HepG2 (cell line): ENCODE results near the gene SLC4A5. TPM values are rescaled to one million over a fixed set of nuclear protein-coding genes. Genes with fewer than 3 reads are reported as not detected.

Experiments used
- ATAC-seq: fragments of 200-7000 bp; cut with Tn5 transposase; 3 replicates; pipeline ENCODE4 v1.9.1; 2020; ENCODE audit warnings: mild to moderate bottlenecking, moderate library complexity
- BruUV-seq: library from RNA; stranded (reverse); fragments of 400-500 nt; replicated peaks from 2 replicates; lab custom pipeline; 2021; lab: Mats Ljungman, UMichigan
- CTCF ChIA-PET: fragments of 300-600 bp; formaldehyde crosslinking; extraction: SDS; loops from one replicate; lab custom pipeline; 2021; ENCODE audit warnings: low total read pairs, inconsistent platforms, low intra/inter-chr PET ratio; lab: Yijun Ruan, JAX
- POLR2A ChIA-PET: fragments of 350-600 bp; sonication (Branson Sonifier 250); formaldehyde crosslinking; loops from one replicate; lab custom pipeline; 2020; ENCODE audit warnings: antibody characterized with exemption, inconsistent platforms; lab: Yijun Ruan, JAX
- DNase-seq: peaks from one replicate; pipeline ENCODE4 v3.0.0-alpha.2; 2015; ENCODE audit warnings: low spot score
- FAIRE-seq: peaks from 3 replicates; lab custom pipeline; 2011; peaks lifted over from hg19 to GRCh38; lab: Jason Lieb, UNC
- H2AFZ ChIP-seq: one replicate; pipeline ENCODE4 v1.6.1; 2011; ENCODE audit warnings: low read length, inconsistent platforms
- H3K27ac ChIP-seq: fragments of 300-600 bp; 3 replicates; pipeline ENCODE4 v1.8.0; 2011; ENCODE audit warnings: mixed run types, mild to moderate bottlenecking, mixed read lengths, low read length, inconsistent platforms; ENCODE audit not compliant: insufficient read depth; ENCODE audit errors: extremely low read length
- H3K27me3 ChIP-seq, 2 experiments: fragments of 200-600 bp in 1 of 2; 2 replicates in 1 of 2; 3 replicates in 1 of 2; pipeline versions ENCODE4 v1.6.0 to v1.8.0; 2011; ENCODE audit warnings: low read length in 2 of 2, mild to moderate bottlenecking in 2 of 2, moderate library complexity in 2 of 2, inconsistent platforms in 1 of 2; ENCODE audit not compliant: insufficient read depth in 2 of 2, control insufficient read depth in 1 of 2
- H3K36me3 ChIP-seq, 2 experiments: fragments of 200-600 bp in 1 of 2; replicated peaks in 1 of 2; 2 replicates in 1 of 2; 3 replicates in 1 of 2; pipeline versions ENCODE4 v1.5.1 to v1.8.0; 2011; ENCODE audit warnings: low read length in 2 of 2, inconsistent platforms in 1 of 2; ENCODE audit not compliant: insufficient read depth in 2 of 2, control insufficient read depth in 1 of 2
- H3K4me1 ChIP-seq: 2 replicates; pipeline ENCODE4 v1.5.1; 2012; ENCODE audit warnings: low read length, inconsistent platforms; ENCODE audit not compliant: insufficient read depth
- H3K4me2 ChIP-seq: 2 replicates; pipeline ENCODE4 v1.6.0; 2011; ENCODE audit warnings: low read depth, low read length, inconsistent platforms
- H3K4me3 ChIP-seq, 3 experiments: fragments of 200-600 bp in 1 of 3; sonication (generic), shearing (Covaris generic) in 1 of 3; replicated peaks in 1 of 3; 2 replicates each; pipeline ENCODE4 v1.5.1; 2011 to 2016; ENCODE audit warnings: low read length in 3 of 3, inconsistent platforms in 2 of 3, low read depth in 2 of 3, mild to moderate bottlenecking in 2 of 3, control low read depth in 1 of 3, mixed read lengths in 1 of 3; ENCODE audit not compliant: insufficient read depth in 1 of 3
- H3K79me2 ChIP-seq: one replicate; pipeline ENCODE4 v1.6.1; 2011; ENCODE audit warnings: low read length, inconsistent platforms; ENCODE audit not compliant: insufficient read depth
- H3K9ac ChIP-seq: 2 replicates; pipeline ENCODE4 v1.6.0; 2011; ENCODE audit warnings: mild to moderate bottlenecking, low read depth, low read length, inconsistent platforms; ENCODE audit not compliant: insufficient read depth
- H3K9me3 ChIP-seq: 2 replicates; pipeline ENCODE4 v1.5.1; 2012; ENCODE audit warnings: mild to moderate bottlenecking, low read length
- H4K20me1 ChIP-seq: 2 replicates; pipeline ENCODE4 v1.6.0; 2011; ENCODE audit warnings: inconsistent platforms, mild to moderate bottlenecking, low read length, moderate library complexity; ENCODE audit not compliant: insufficient read depth
- ATF4 ChIP-seq, 2 experiments: fragments of 450-650 bp in 1 of 2; sonication (generic) in 1 of 2; formaldehyde crosslinking; IDR thresholded peaks; 2 replicates each; pipeline versions ENCODE4 v1.5.0 to v1.8.0; 2020 to 2022; ENCODE audit warnings: mild to moderate bottlenecking in 1 of 2, missing genetic modification reagents in 1 of 2
- DNMT3B ChIP-seq: conservative IDR thresholded peaks from 2 replicates; pipeline ENCODE4 v1.6.1; 2016; ENCODE audit warnings: missing biosample characterization, control low read depth
- LCORL ChIP-seq, 2 experiments: fragments of 450-650 bp in 1 of 2; sonication (generic) in 1 of 2; formaldehyde crosslinking in 1 of 2; IDR thresholded peaks; 2 replicates each; pipeline versions ENCODE4 v1.5.0 to v1.6.1; 2017 to 2020; ENCODE audit warnings: antibody characterized with exemption in 1 of 2, missing genetic modification reagents in 1 of 2
- POLR2A ChIP-seq, 2 experiments: IDR thresholded peaks; 2 replicates each; pipeline ENCODE4 v1.6.1; 2011; ENCODE audit warnings: low read depth in 2 of 2, low read length in 2 of 2, mild to moderate bottlenecking in 1 of 2, moderate library complexity in 1 of 2; ENCODE audit not compliant: insufficient read depth in 1 of 2
- RAD21 ChIP-seq: fragments of 450-650 bp; formaldehyde crosslinking; IDR thresholded peaks from 2 replicates; pipeline ENCODE4 v1.5.0; 2020; ENCODE audit warnings: mild to moderate bottlenecking
- ZC3H4 ChIP-seq: sonication (generic); formaldehyde crosslinking; IDR thresholded peaks from 2 replicates; pipeline ENCODE4 v1.4.0; 2020; ENCODE audit warnings: missing genetic modification reagents, borderline replicate concordance
- ZFX ChIP-seq: sonication (generic); formaldehyde crosslinking; IDR thresholded peaks from 2 replicates; pipeline ENCODE4 v1.4.0; 2020; ENCODE audit warnings: mild to moderate bottlenecking, low read depth, missing genetic modification reagents, moderate library complexity
- ZNF138 ChIP-seq: sonication (generic); formaldehyde crosslinking; IDR thresholded peaks from 2 replicates; pipeline ENCODE4 v1.5.0; 2020; ENCODE audit warnings: mild to moderate bottlenecking, low read depth, missing genetic modification reagents
- ZNF17 ChIP-seq: sonication (generic); formaldehyde crosslinking; IDR thresholded peaks from 2 replicates; pipeline ENCODE4 v1.5.0; 2020; ENCODE audit warnings: mild to moderate bottlenecking, missing genetic modification reagents
- ZNF441 ChIP-seq: sonication (generic); formaldehyde crosslinking; IDR thresholded peaks from 2 replicates; pipeline ENCODE4 v1.7.0; 2021; ENCODE audit warnings: missing genetic modification reagents, borderline replicate concordance
- ZNF552 ChIP-seq: sonication (generic); formaldehyde crosslinking; IDR thresholded peaks from 2 replicates; pipeline ENCODE4 v1.9.0; 2022; ENCODE audit warnings: missing genetic modification reagents, mild to moderate bottlenecking, borderline replicate concordance
- ZNF570 ChIP-seq: sonication (generic); formaldehyde crosslinking; IDR thresholded peaks from 2 replicates; pipeline ENCODE4 v1.4.0; 2020; ENCODE audit warnings: mild to moderate bottlenecking, missing genetic modification reagents, borderline replicate concordance
- ZNF616 ChIP-seq: sonication (generic); formaldehyde crosslinking; IDR thresholded peaks from 2 replicates; pipeline ENCODE4 v1.5.0; 2020; ENCODE audit warnings: low read depth, mild to moderate bottlenecking, missing genetic modification reagents
- ZNF75D ChIP-seq: sonication (generic); formaldehyde crosslinking; IDR thresholded peaks from 2 replicates; pipeline ENCODE4 v1.8.1; 2023; ENCODE audit warnings: missing genetic modification reagents, mild to moderate bottlenecking, borderline replicate concordance
- ZSCAN21 ChIP-seq: sonication (generic); formaldehyde crosslinking; IDR thresholded peaks from 2 replicates; pipeline ENCODE4 v1.8.0; 2022; ENCODE audit warnings: mild to moderate bottlenecking, missing genetic modification reagents, moderate library complexity, borderline replicate concordance
- WGBS: methylation state at CpG from one replicate; pipeline ENCODE4 v1.1.6; 2017; ENCODE audit warnings: low lambda C conversion rate; 5-methylcytosine and 5-hydroxymethylcytosine counted together
- in situ Hi-C: cut with HindIII; loops from 2 replicates; pipeline ENCODE4 v1.10.0; 2017; ENCODE audit warnings: low pct_unique_long_range_greater_than_20kb; ENCODE audit not compliant: extremely low pct_ligation_motif_present
- intact Hi-C: fragments of 100-400 bp; cut with micrococcal nuclease; formaldehyde crosslinking; loops from one replicate; pipeline ENCODE4 v1.10.0; 2022; ENCODE audit not compliant: unreplicated experiment
- polyA plus RNA-seq, 8 experiments: library from polyadenylated mRNA; depleted of rRNA in 3 of 8; stranded (reverse) in 7 of 8; unstranded in 1 of 8; fragments of >200 nt; fragmentation: Illumina TruSeq in 4 of 8; extraction: Trizol in 4 of 8; gene quantifications; 2 replicates each; pipeline versions ENCODE4 v1.2.1 to v1.2.3, GENCODE V29; 2011 to 2016; ENCODE audit warnings: low read depth in 4 of 8, missing spikeins in 1 of 8, mixed read lengths in 1 of 8; ENCODE audit not compliant: insufficient read depth in 1 of 8
- total RNA-seq, 5 experiments: library from RNA; depleted of rRNA; stranded (reverse); fragments of >200 nt; fragmentation: Illumina TruSeq; extraction: Trizol; gene quantifications; 2 replicates each; pipeline ENCODE4 v1.2.3, GENCODE V29; 2016; ENCODE audit warnings: low read depth in 1 of 5
- TF ChIP-seq, protein P1 (sequence below): sonication (generic); formaldehyde crosslinking; IDR thresholded peaks from 2 replicates; pipeline ENCODE4 v1.5.0; 2020; ENCODE audit warnings: missing genetic modification reagents, mild to moderate bottlenecking, borderline replicate concordance
- TF ChIP-seq, protein P2 (sequence below): sonication (generic); formaldehyde crosslinking; IDR thresholded peaks from 2 replicates; pipeline ENCODE4 v1.4.0; 2020; ENCODE audit warnings: missing genetic modification reagents
- TF ChIP-seq, protein P3 (sequence below): sonication (generic); formaldehyde crosslinking; IDR thresholded peaks from 2 replicates; pipeline ENCODE4 v1.4.0; 2020; ENCODE audit warnings: missing genetic modification reagents

Gene SLC4A5
- total and polyA plus RNA-seq, 2 of the 13 experiments (the other 11 are each of a cell fraction or from before 2014, with no cell fraction given) = 0.50 TPM; not detected in 1

GRCh38 chr2:74391580-74392448 is 48.6 kb upstream of the SLC4A5 start:
- H4K20me1 ChIP-seq = no peaks in the 10 kb centered on the region
- H2AFZ ChIP-seq = peak overlapping the region; percentile 87
- FAIRE-seq = peak; percentile 87
- H3K27me3 ChIP-seq = peaks cover 0 to 4% of the 10 kb centered on the region in 2 experiments; a peak in 2 of 5 replicates
- DNase-seq = peak; percentile 91
- peak overlapping the region; percentile 82 to 98 (median 84) for H3K4me3 ChIP-seq
- peaks cover 55% of the 10 kb centered on the region for H3K4me1 ChIP-seq
- peak overlapping the region; percentile 94 for H3K9ac ChIP-seq
- in situ Hi-C loops = no loop called here
- peaks cover 47% of the 10 kb centered on the region for H3K79me2 ChIP-seq
- under 1% methylated on average over 26 of the region's 62 CpGs for WGBS
- peak overlapping the region; percentile 96 for H3K4me2 ChIP-seq
- H3K36me3 ChIP-seq = no peaks in the 10 kb centered on the region; a peak in 2 of 5 replicates
- peak overlapping the region; percentile 87 for H3K27ac ChIP-seq
- H3K9me3 ChIP-seq = no peaks in the 10 kb centered on the region
- ChIA-PET CTCF (interaction anchor here (0.7 to 1.5 kb wide), 3 partner anchors 10 to 142 kb away, joined by 4 to 6 read pairs (median 4); no protein-coding TSS in a partner anchor), POLR2A (interaction anchor here (0.6 to 3.8 kb wide), 22 partner anchors 9 to 631 kb away, joined by 3 to 38 read pairs (median 4); partner anchors contain the start of genes AUP1, CCDC142, DCTN1 and HTRA2)
- intact Hi-C loops = loop anchor here (1.0 to 5.0 kb wide), 3 partner anchors 48 to 125 kb away; no protein-coding TSS in a partner anchor
- BruUV-seq = no TSS peak
- peak; percentile 91 for ATAC-seq
- TF ChIP-seq ATF4 (CRISPR knock-in tag; IDR thresholded peaks at IDR 0.05) (peak in 1 of 2 experiments; percentile 54; a peak in 2 of 4 replicates), ZSCAN21 (CRISPR knock-in tag) (peak; percentile 72; the same call in 1 of the 2 replicates), DNMT3B (CRISPR knock-in tag) (peak; percentile 97; the same call in 1 of the 2 replicates), ZFX (CRISPR knock-in tag) (peak; percentile 72), ZNF138 (CRISPR knock-in tag) (no peak), ZC3H4 (no peak), ZNF616 (CRISPR knock-in tag) (no peak; the same call in 1 of the 2 replicates), RAD21 (CRISPR knock-in tag) (peak; percentile 74; the same call in 1 of the 2 replicates), LCORL (IDR thresholded peaks at IDR 0.05) (no peak), LCORL (CRISPR knock-in tag; IDR thresholded peaks at IDR 0.05) (no peak), ZNF75D (CRISPR knock-in tag) (no peak), ZNF17 (CRISPR knock-in tag) (no peak), ZNF552 (CRISPR knock-in tag) (no peak; the same call in 1 of the 2 replicates), ZNF441 (peak; percentile 11; the same call in 1 of the 2 replicates), ZNF570 (no peak), POLR2A (IDR thresholded peaks at IDR 0.05; ENCODE audit: insufficient read depth in 1 of 2, low read depth in 2 of 2, low read length in 2 of 2) (peak; percentile 52 to 96)
- TF ChIP-seq, protein P1, sequence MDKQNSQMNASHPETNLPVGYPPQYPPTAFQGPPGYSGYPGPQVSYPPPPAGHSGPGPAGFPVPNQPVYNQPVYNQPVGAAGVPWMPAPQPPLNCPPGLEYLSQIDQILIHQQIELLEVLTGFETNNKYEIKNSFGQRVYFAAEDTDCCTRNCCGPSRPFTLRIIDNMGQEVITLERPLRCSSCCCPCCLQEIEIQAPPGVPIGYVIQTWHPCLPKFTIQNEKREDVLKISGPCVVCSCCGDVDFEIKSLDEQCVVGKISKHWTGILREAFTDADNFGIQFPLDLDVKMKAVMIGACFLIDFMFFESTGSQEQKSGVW (CRISPR knock-in tag) = no peak
- TF ChIP-seq, protein P2, sequence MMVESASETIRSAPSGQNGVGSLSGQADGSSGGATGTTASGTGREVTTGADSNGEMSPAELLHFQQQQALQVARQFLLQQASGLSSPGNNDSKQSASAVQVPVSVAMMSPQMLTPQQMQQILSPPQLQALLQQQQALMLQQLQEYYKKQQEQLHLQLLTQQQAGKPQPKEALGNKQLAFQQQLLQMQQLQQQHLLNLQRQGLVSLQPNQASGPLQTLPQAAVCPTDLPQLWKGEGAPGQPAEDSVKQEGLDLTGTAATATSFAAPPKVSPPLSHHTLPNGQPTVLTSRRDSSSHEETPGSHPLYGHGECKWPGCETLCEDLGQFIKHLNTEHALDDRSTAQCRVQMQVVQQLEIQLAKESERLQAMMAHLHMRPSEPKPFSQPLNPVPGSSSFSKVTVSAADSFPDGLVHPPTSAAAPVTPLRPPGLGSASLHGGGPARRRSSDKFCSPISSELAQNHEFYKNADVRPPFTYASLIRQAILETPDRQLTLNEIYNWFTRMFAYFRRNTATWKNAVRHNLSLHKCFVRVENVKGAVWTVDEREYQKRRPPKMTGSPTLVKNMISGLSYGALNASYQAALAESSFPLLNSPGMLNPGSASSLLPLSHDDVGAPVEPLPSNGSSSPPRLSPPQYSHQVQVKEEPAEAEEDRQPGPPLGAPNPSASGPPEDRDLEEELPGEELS (CRISPR knock-in tag) = no peak; the same call in 1 of the 2 replicates
- TF ChIP-seq, protein P3, sequence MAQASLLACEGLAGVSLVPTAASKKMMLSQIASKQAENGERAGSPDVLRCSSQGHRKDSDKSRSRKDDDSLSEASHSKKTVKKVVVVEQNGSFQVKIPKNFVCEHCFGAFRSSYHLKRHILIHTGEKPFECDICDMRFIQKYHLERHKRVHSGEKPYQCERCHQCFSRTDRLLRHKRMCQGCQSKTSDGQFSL (CRISPR knock-in tag) = no peak
